H9 (cell line): ENCODE measurements around the gene L1TD1. TPM values are rescaled to one million over a fixed set of nuclear protein-coding genes. Genes with fewer than 3 reads are reported as not detected.

ENCODE experiments used
- DNase-seq: peaks from one replicate; pipeline ENCODE4 v3.0.0-alpha.2; 2017
- H2AFZ ChIP-seq: one replicate; pipeline ENCODE4 v1.6.1; 2013; ENCODE audit warnings: mild to moderate bottlenecking, low read length, control low read depth, moderate library complexity
- H2AK5ac ChIP-seq: 2 replicates; pipeline ENCODE4 v1.6.1; 2013; ENCODE audit warnings: low read length, control low read depth, mixed read lengths; ENCODE audit not compliant: insufficient read length
- H2BK120ac ChIP-seq: one replicate; pipeline ENCODE4 v1.6.1; 2013; ENCODE audit warnings: low read depth, mild to moderate bottlenecking, low read length, control low read depth, inconsistent platforms; ENCODE audit not compliant: poor library complexity, severe bottlenecking
- H2BK12ac ChIP-seq: 2 replicates; pipeline ENCODE4 v1.6.1; 2013; ENCODE audit warnings: low read length, control low read depth, mixed read lengths, low read depth; ENCODE audit not compliant: insufficient read length
- H2BK15ac ChIP-seq: 2 replicates; pipeline ENCODE4 v1.6.1; 2013; ENCODE audit warnings: low read depth, low read length, control low read depth
- H2BK20ac ChIP-seq: one replicate; pipeline ENCODE4 v1.6.1; 2013; ENCODE audit warnings: low read depth, mild to moderate bottlenecking, low read length, control low read depth, inconsistent platforms; ENCODE audit not compliant: poor library complexity, severe bottlenecking
- H2BK5ac ChIP-seq: 2 replicates; pipeline ENCODE4 v1.6.1; 2013; ENCODE audit warnings: low read length, control low read depth, mixed read lengths; ENCODE audit not compliant: insufficient read length
- H3K14ac ChIP-seq: 2 replicates; pipeline ENCODE4 v1.6.1; 2013; ENCODE audit warnings: low read length, control low read depth; ENCODE audit not compliant: insufficient read depth
- H3K18ac ChIP-seq: 2 replicates; pipeline ENCODE4 v1.6.1; 2013; ENCODE audit warnings: low read depth, mild to moderate bottlenecking, mixed read lengths, low read length, control low read depth; ENCODE audit not compliant: insufficient read length
- H3K23ac ChIP-seq: 2 replicates; pipeline ENCODE4 v1.6.1; 2013; ENCODE audit warnings: low read length, control low read depth, mixed read lengths, low read depth; ENCODE audit not compliant: insufficient read length
- H3K23me2 ChIP-seq: 2 replicates; pipeline ENCODE4 v1.6.1; 2013; ENCODE audit warnings: low read depth, mild to moderate bottlenecking, mixed read lengths, low read length, control low read depth; ENCODE audit not compliant: insufficient read length, poor library complexity, severe bottlenecking
- H3K27ac ChIP-seq: 2 replicates; pipeline ENCODE4 v1.5.1; 2013; ENCODE audit warnings: low read length, control low read depth, mixed read lengths, low read depth; ENCODE audit not compliant: insufficient read length
- H3K27me3 ChIP-seq: 2 replicates; pipeline ENCODE4 v1.6.1; 2013; ENCODE audit warnings: low read length, control low read depth, inconsistent platforms; ENCODE audit not compliant: insufficient read depth
- H3K4ac ChIP-seq: 2 replicates; pipeline ENCODE4 v1.6.1; 2013; ENCODE audit warnings: low read depth, mild to moderate bottlenecking, control low read depth, inconsistent platforms, low read length, moderate library complexity
- H3K4me1 ChIP-seq: 2 replicates; pipeline ENCODE4 v1.6.1; 2013; ENCODE audit warnings: low read length, control low read depth, inconsistent platforms; ENCODE audit not compliant: insufficient read depth
- H3K4me2 ChIP-seq: 2 replicates; pipeline ENCODE4 v1.6.1; 2013; ENCODE audit warnings: low read length, control low read depth, mixed read lengths; ENCODE audit not compliant: insufficient read length, insufficient read depth
- H3K56ac ChIP-seq: 2 replicates; pipeline ENCODE4 v1.6.1; 2013; ENCODE audit warnings: low read depth, mild to moderate bottlenecking, mixed read lengths, low read length, control low read depth; ENCODE audit not compliant: insufficient read length
- H3K79me1 ChIP-seq: 2 replicates; pipeline ENCODE4 v1.6.1; 2013; ENCODE audit warnings: low read depth, mild to moderate bottlenecking, moderate library complexity, low read length, control low read depth, inconsistent platforms; ENCODE audit not compliant: insufficient read depth, poor library complexity, severe bottlenecking
- H3K79me2 ChIP-seq: 2 replicates; pipeline ENCODE4 v1.6.1; 2013; ENCODE audit warnings: low read length, control low read depth, inconsistent platforms; ENCODE audit not compliant: insufficient read depth
- H3K9ac ChIP-seq: 2 replicates; pipeline ENCODE4 v1.6.1; 2013; ENCODE audit warnings: low read length, control low read depth, mixed read lengths; ENCODE audit not compliant: insufficient read length; ENCODE audit errors: extremely low read depth
- H3K9me3 ChIP-seq: one replicate; pipeline ENCODE4 v1.6.1; 2013; ENCODE audit warnings: low read depth, low read length, inconsistent platforms; ENCODE audit not compliant: control insufficient read depth
- H3T11ph ChIP-seq: one replicate; pipeline ENCODE4 v1.6.1; 2013; ENCODE audit warnings: mild to moderate bottlenecking, low read length, control low read depth, inconsistent platforms
- H4K20me1 ChIP-seq: one replicate; pipeline ENCODE4 v1.6.1; 2013; ENCODE audit not compliant: control insufficient read depth, insufficient read length, insufficient read depth
- H4K5ac ChIP-seq: 2 replicates; pipeline ENCODE4 v1.6.1; 2013; ENCODE audit warnings: low read depth, mild to moderate bottlenecking, mixed read lengths, low read length, control low read depth; ENCODE audit not compliant: insufficient read length
- H4K8ac ChIP-seq: replicated peaks from 2 replicates; pipeline ENCODE4 v1.6.1; 2013; ENCODE audit warnings: low read length, control low read depth, mixed read lengths, low read depth; ENCODE audit not compliant: insufficient read length
- H4K91ac ChIP-seq: 2 replicates; pipeline ENCODE4 v1.6.1; 2013; ENCODE audit warnings: low read depth, mild to moderate bottlenecking, moderate library complexity, mixed read lengths, low read length, control low read depth; ENCODE audit not compliant: insufficient read length
- H3K27ac Mint-ChIP-seq, 3 experiments: 2 replicates in 2 of 3; 3 replicates in 1 of 3; pipeline ENCODE4 v1.8.0; 2020 to 2021; ENCODE audit warnings: mixed read lengths in 3 of 3, mild to moderate bottlenecking in 1 of 3, moderate library complexity in 1 of 3
- H3K27me3 Mint-ChIP-seq: 2 replicates; pipeline ENCODE4 v1.8.0; 2021; ENCODE audit warnings: low read depth, mild to moderate bottlenecking, moderate library complexity, mixed read lengths
- H3K36me3 Mint-ChIP-seq, 3 experiments: 2 replicates in 2 of 3; 3 replicates in 1 of 3; pipeline ENCODE4 v1.8.0; 2020 to 2021; ENCODE audit warnings: low read depth in 3 of 3, mixed read lengths in 3 of 3; ENCODE audit not compliant: insufficient read depth in 1 of 3
- H3K4me1 Mint-ChIP-seq, 2 experiments: 2 replicates each; pipeline ENCODE4 v1.8.0; 2020; ENCODE audit warnings: mixed read lengths in 2 of 2
- H3K4me3 Mint-ChIP-seq, 2 experiments: 2 replicates in 1 of 2; 3 replicates in 1 of 2; pipeline ENCODE4 v1.8.0; 2020 to 2021; ENCODE audit warnings: mild to moderate bottlenecking in 2 of 2, mixed read lengths in 2 of 2, moderate library complexity in 1 of 2
- H3K9me3 Mint-ChIP-seq, 2 experiments: 2 replicates in 1 of 2; 3 replicates in 1 of 2; pipeline ENCODE4 v1.8.0; 2020; ENCODE audit warnings: mild to moderate bottlenecking in 2 of 2, mixed read lengths in 2 of 2, moderate library complexity in 1 of 2
- CTCF ChIP-seq: fragments of 200-600 bp; sonication (generic); conservative IDR thresholded peaks from 3 replicates; pipeline ENCODE4 v1.8.0; 2021; ENCODE audit warnings: antibody characterized with exemption, mild to moderate bottlenecking
- WGBS: extraction: QIAGEN DNeasy Blood & Tissue Kit; methylation state at CpG from one replicate; pipeline ENCODE4 v1.1.7; 2013; ENCODE audit warnings: missing lambda C conversion rate, low lambda C conversion rate, mixed read lengths; ENCODE audit not compliant: insufficient read length; ENCODE audit errors: extremely low coverage; 5-methylcytosine and 5-hydroxymethylcytosine counted together
- total RNA-seq: library from RNA; stranded (reverse); gene quantifications from 2 replicates; pipeline ENCODE4 v1.2.1, GENCODE V29; 2021

Gene L1TD1
- total RNA-seq, 1 experiment from 2014 or later, result 422 TPM

DNA sequence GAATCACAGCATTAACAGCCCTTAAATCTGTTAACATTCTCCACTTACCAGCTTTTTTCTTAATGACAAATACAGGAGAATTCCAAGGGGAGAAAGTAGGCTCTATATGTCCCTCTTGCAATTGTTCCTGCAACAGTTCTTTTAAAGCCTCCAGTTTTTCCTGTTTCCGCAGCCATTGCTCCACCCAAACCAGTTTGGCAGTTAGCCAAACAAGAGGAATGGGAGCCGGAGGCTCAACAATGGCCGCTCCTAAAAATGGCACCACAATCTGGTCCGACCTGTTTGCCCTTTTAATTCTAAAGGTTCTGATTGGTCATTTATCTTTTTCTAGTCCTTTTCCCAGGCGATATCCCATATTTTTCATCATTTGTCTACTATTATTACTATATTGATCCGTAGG, 14.0 kb upstream of the L1TD1 start:
- Histone ChIP-seq H3K9ac (no peak overlapping the region), H3K23ac (no peak overlapping the region), H3K18ac (no peak overlapping the region), H2AFZ (no peak overlapping the region), H4K20me1 (no peaks in the 10 kb centered on the region), H3K79me2 (no peaks in the 10 kb centered on the region), H2BK12ac (no peak overlapping the region), H2AK5ac (no peak overlapping the region), H3K23me2 (no peaks in the 10 kb centered on the region), H3K27ac (peak overlapping the region; percentile 53), H3K4me1 (peaks cover 16% of the 10 kb centered on the region; the same call in 1 of the 2 replicates), H3T11ph (no peak overlapping the region), H3K4me2 (no peak overlapping the region), H3K27me3 (no peaks in the 10 kb centered on the region), H3K56ac (no peak overlapping the region), H4K8ac (no peak overlapping the region), H3K79me1 (no peaks in the 10 kb centered on the region), H3K4ac (no peak overlapping the region), H4K91ac (no peak overlapping the region), H2BK15ac (no peak overlapping the region), H3K14ac (no peak overlapping the region), H4K5ac (no peak overlapping the region), H2BK120ac (no peak overlapping the region), H2BK5ac (no peak overlapping the region), H3K9me3 (no peaks in the 10 kb centered on the region), H2BK20ac (no peak overlapping the region)
- no peak for TF ChIP-seq CTCF
- peaks cover 77 to 81% of the 10 kb centered on the region in 2 experiments for H3K4me1 Mint-ChIP-seq
- no peaks in the 10 kb centered on the region for H3K27me3 Mint-ChIP-seq
- no peak for DNase-seq
- peak overlapping the region in 1 of 2 experiments; percentile 71; a peak in 3 of 5 replicates for H3K4me3 Mint-ChIP-seq
- no peaks in the 10 kb centered on the region for H3K36me3 Mint-ChIP-seq
- peak overlapping the region; percentile 97 to 99 (median 98) for H3K27ac Mint-ChIP-seq
- no peaks in the 10 kb centered on the region for H3K9me3 Mint-ChIP-seq
- WGBS, result no CpG with 5 or more reads among the region's 6 CpGs
